HG03108 (cell line): ENCODE data around the gene MRPS27.

Source experiments
- ATAC-seq: cut with Tn5 transposase; IDR thresholded peaks from one replicate; pipeline ENCODE4 v1.9.1; 2021; ENCODE audit warnings: moderate library complexity; ENCODE audit not compliant: unreplicated experiment

MRPS27 gene

DNA sequence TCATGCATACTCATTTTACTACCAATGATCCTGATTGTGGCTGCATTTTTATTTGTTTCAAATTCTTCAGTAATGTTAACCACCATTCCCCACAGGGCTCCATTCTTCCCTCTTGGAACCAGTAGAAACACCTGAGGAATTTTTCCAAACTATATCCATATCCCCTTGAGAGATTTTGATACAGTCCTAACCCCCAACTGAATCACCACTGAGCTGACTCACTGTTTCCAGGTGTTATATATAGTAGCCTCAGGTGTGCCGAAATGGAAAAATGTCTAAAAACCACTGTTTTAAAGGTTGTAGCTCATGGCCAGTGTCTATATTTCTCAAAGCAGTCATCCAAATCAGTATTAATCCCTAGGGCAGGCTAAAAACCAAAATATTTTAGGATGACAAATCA is 85.2 kb downstream of the MRPS27 start:
- ATAC-seq = no peak

DNA sequence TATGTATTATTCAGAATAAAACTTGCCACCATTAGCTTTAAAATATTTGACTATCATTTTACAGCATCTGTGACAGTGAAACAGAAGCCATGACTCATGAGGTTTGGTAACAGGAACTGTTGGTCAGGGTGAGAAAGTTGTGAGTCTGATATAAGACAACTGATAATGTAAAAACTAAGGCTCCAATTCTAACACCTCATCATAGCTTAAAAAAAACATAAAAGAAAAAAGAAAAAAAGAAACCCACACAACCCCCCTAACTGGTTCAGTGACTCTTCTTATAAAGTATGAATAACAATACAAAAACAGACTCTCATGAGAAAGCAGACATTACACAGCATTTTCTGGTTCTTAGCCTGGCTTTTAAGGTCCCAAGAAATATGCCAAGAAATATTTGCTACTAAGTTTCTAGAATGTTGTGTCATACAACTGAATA is 85.8 kb downstream of the MRPS27 start:
- peak; percentile 87 for ATAC-seq

GRCh38 chr5:72233835-72234234 is 86.2 kb downstream of the MRPS27 start:
- ATAC-seq = no peak

- ATAC-seq = no peak
Observed at GRCh38 chr5:72232838-72233237, 87.2 kb downstream of the MRPS27 start.

GRCh38 chr5:72231991-72232703 is 87.9 kb downstream of the MRPS27 start:
- no peak for ATAC-seq

- ATAC-seq = no peak
Observed at GRCh38 chr5:72228960-72229359, 91.1 kb downstream of the MRPS27 start.

- ATAC-seq = no peak
Observed at GRCh38 chr5:72226950-72227349, 93.1 kb downstream of the MRPS27 start.

DNA sequence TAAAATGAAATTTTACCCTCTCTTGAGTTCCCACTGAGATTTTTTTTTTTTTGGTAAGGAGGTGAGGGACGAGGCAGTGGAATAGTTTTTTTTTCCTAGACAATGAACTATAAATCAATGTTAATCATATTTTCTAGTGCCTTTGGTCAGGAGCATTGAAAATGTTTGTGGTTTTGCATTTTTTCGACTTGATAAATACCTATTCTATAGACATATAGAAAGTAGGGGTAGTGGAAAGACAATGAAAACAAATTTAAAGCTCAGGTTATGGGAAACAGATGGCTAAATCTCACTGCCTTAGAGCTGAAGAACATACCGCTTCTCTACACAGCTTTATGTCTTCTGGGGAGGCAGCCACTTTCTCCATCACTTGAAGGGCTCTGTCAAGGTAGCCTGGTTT is 94.3 kb downstream of the MRPS27 start:
- no peak for ATAC-seq

GRCh38 chr5:72224946-72225463 is 95.0 kb downstream of the MRPS27 start:
- ATAC-seq = no peak

- ATAC-seq = no peak
Observed at GRCh38 chr5:72223371-72223770, 96.7 kb downstream of the MRPS27 start.

- no peak for ATAC-seq
Observed at GRCh38 chr5:72222521-72222920, 97.5 kb downstream of the MRPS27 start.

GRCh38 chr5:72221541-72221940 is 98.5 kb downstream of the MRPS27 start:
- no peak for ATAC-seq

- ATAC-seq = no peak
Observed at GRCh38 chr5:72221099-72221498, 98.9 kb downstream of the MRPS27 start.

- ATAC-seq = no peak
Observed at GRCh38 chr5:72216756-72217155, 103.3 kb downstream of the MRPS27 start.

DNA sequence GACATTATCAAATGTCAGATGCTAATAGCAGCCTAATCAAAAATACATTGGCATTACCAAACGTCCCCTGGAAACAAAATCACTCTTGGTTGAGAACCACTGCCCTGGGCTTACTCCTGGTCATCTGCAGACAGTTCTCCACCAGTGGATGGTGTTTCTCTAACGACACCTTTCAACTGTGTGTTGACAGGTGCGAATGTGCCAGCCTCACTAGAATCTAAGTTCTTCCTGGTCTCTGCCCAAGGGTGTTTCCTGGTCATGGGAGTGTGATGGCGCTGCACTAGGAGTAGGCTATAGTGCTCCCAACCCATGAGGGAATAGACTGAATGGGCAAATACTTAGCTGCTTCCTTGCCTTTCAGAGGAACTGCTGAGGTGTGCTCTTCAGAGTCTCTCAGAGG is 105.9 kb downstream of the MRPS27 start:
- no peak for ATAC-seq

GRCh38 chr5:72213482-72213881 is 106.6 kb downstream of the MRPS27 start:
- ATAC-seq = no peak

GRCh38 chr5:72212171-72212570 is 107.9 kb downstream of the MRPS27 start:
- ATAC-seq = no peak

GRCh38 chr5:72210888-72211678 is 109.0 kb downstream of the MRPS27 start:
- ATAC-seq = no peak

- ATAC-seq = no peak
Observed at GRCh38 chr5:72209147-72210115, 110.6 kb downstream of the MRPS27 start.

GRCh38 chr5:72208324-72208926 is 111.6 kb downstream of the MRPS27 start:
- no peak for ATAC-seq

GRCh38 chr5:72206994-72207393 is 113.0 kb downstream of the MRPS27 start:
- ATAC-seq = no peak
